ENCODE data around the gene C1GALT1.
"Not testable (repeated sequence)": the region's sequence is repeated elsewhere in the genome, so short reads cannot be mapped to it uniquely, and the experiment has no call there.

Gene C1GALT1

GRCh38 chr7:7185371-7185989 is 3.1 kb downstream of the C1GALT1 start:
- CTCF ChIA-PET: interaction anchor here (1.4 kb wide), 1 partner anchor 82 kb away, joined by 7 read pairs; no protein-coding TSS in a partner anchor
- no peak for DNase-seq (ENCODE audit: low read depth, low spot score)
- TF ChIP-seq CTCF (IDR thresholded peaks at IDR 0.05; ENCODE audit: insufficient read depth, low read length, missing control alignments): no peak
- no peak overlapping the region for H3K4me3 ChIP-seq (ENCODE audit: low read depth, low read length)
- POLR2A ChIA-PET: no interaction called here

GRCh38 chr7:7188091-7188490 is 5.7 kb downstream of the C1GALT1 start:
- no peak for DNase-seq (ENCODE audit: low read depth, low spot score)
- TF ChIP-seq CTCF (IDR thresholded peaks at IDR 0.05; ENCODE audit: insufficient read depth, low read length, missing control alignments): no peak
- H3K4me3 ChIP-seq (ENCODE audit: low read depth, low read length): no peak overlapping the region
- CTCF ChIA-PET: interaction anchor here (1.2 kb wide), 1 partner anchor 84 kb away, joined by 3 read pairs; no protein-coding TSS in a partner anchor
- POLR2A ChIA-PET: no interaction called here

- ChIA-PET CTCF (interaction anchor here (1.5 kb wide), 1 partner anchor 85 kb away, joined by 5 read pairs; no protein-coding TSS in a partner anchor), POLR2A (no interaction called here)
- DNase-seq (ENCODE audit: low read depth, low spot score): no peak
- no peak for TF ChIP-seq CTCF (IDR thresholded peaks at IDR 0.05; ENCODE audit: insufficient read depth, low read length, missing control alignments)
- H3K4me3 ChIP-seq (ENCODE audit: low read depth, low read length): no peak overlapping the region
Observed at GRCh38 chr7:7188742-7189141, 6.4 kb downstream of the C1GALT1 start.

GRCh38 chr7:7190142-7190541 is 7.8 kb downstream of the C1GALT1 start:
- ChIA-PET CTCF (interaction anchor here (1.3 to 1.5 kb wide), 2 partner anchors 85 to 87 kb away, joined by 3 to 5 read pairs; no protein-coding TSS in a partner anchor), POLR2A (interaction anchor here (0.5 kb wide), 1 partner anchor 8 kb away, joined by 3 read pairs; no protein-coding TSS in a partner anchor)
- TF ChIP-seq CTCF (IDR thresholded peaks at IDR 0.05; ENCODE audit: insufficient read depth, low read length, missing control alignments): no peak
- no peak for DNase-seq (ENCODE audit: low read depth, low spot score)
- H3K4me3 ChIP-seq (ENCODE audit: low read depth, low read length): no peak overlapping the region

GRCh38 chr7:7191137-7191536 is 8.8 kb downstream of the C1GALT1 start:
- no peak overlapping the region for H3K4me3 ChIP-seq (ENCODE audit: low read depth, low read length)
- no peak for TF ChIP-seq CTCF (IDR thresholded peaks at IDR 0.05; ENCODE audit: insufficient read depth, low read length, missing control alignments)
- ChIA-PET POLR2A (no interaction called here), CTCF (interaction anchor here (1.3 kb wide), 1 partner anchor 86 kb away, joined by 3 read pairs; no protein-coding TSS in a partner anchor)
- no peak for DNase-seq (ENCODE audit: low read depth, low spot score)

- CTCF ChIA-PET: not testable (repeated sequence)
Observed at GRCh38 chr7:7192798-7193788, 10.7 kb downstream of the C1GALT1 start.

GRCh38 chr7:7199592-7199991 is 17.2 kb downstream of the C1GALT1 start:
- H3K4me3 ChIP-seq (ENCODE audit: low read depth, low read length); CTCF ChIA-PET; POLR2A ChIA-PET; DNase-seq (ENCODE audit: low read depth, low spot score): not testable (repeated sequence)

More at GRCh38 chr7:7192798-7193788, 10.7 kb downstream of the C1GALT1 start:
- DNase-seq (ENCODE audit: low read depth, low spot score); H3K4me3 ChIP-seq (ENCODE audit: low read depth, low read length); POLR2A ChIA-PET: not testable (repeated sequence)

- POLR2A ChIA-PET: not testable (repeated sequence)
Observed at GRCh38 chr7:7200255-7200654, 17.9 kb downstream of the C1GALT1 start.

More at GRCh38 chr7:7200255-7200654, 17.9 kb downstream of the C1GALT1 start:
- CTCF ChIA-PET; H3K4me3 ChIP-seq (ENCODE audit: low read depth, low read length); DNase-seq (ENCODE audit: low read depth, low spot score): not testable (repeated sequence)

All from AG04449 (cell line).